ENCODE measurements around the gene PCNA.

DNA sequence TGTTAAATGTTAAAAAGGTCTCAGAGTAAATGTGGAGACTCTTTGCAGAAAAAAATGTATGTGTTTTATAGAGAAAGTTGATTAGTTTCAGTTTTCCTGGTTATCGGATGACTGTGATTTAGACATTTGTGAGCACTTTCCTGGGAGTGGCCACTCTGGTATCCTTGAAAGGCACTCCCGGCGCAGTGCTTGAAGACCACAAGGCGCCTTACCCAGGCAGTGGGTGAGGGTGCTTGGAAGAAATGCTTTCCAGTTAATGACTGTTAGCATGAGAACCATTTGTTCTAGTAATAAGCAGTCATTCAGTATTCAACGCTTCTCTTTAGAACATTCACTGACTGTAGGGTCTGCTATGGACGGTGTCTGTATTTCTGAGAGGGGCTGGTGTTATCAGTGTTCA, 14.2 kb upstream of the PCNA start:
- TF ChIP-seq POLR2AphosphoS5 (IDR thresholded peaks at IDR 0.05) = no peak
- TF ChIP-seq CTCF (IDR thresholded peaks at IDR 0.05 in 8 of 11, conservative IDR thresholded peaks at IDR 0.05 in 3 of 11) = no peak
- TF ChIP-seq POLR2A (IDR thresholded peaks at IDR 0.05) = no peak
